H1 (cell line): ENCODE data around the gene FASN. TPM values are rescaled to one million over a fixed set of nuclear protein-coding genes. Genes with fewer than 3 reads are reported as not detected.

Experiments
- CHD2 ChIP-seq: IDR thresholded peaks from 2 replicates; pipeline ENCODE4 v1.6.1; 2012; ENCODE audit warnings: low read length, improper control_type of control experiment
- E2F6 ChIP-seq: IDR thresholded peaks from 2 replicates; pipeline ENCODE4 v1.6.1; 2012; ENCODE audit warnings: inconsistent platforms
- EGR1 ChIP-seq: IDR thresholded peaks from 2 replicates; pipeline ENCODE4 v1.6.1; 2011; ENCODE audit warnings: low read depth, low read length, borderline replicate concordance
- KDM4A ChIP-seq: IDR thresholded peaks from one replicate; pipeline ENCODE4 v1.7.1; 2012; ENCODE audit warnings: low read depth, mild to moderate bottlenecking, moderate library complexity, low read length, inconsistent platforms; ENCODE audit not compliant: severe bottlenecking
- POU5F1 ChIP-seq: IDR thresholded peaks from 2 replicates; pipeline ENCODE4 v1.6.1; 2011; ENCODE audit warnings: low read depth, mild to moderate bottlenecking, low read length, moderate library complexity
- RFX5 ChIP-seq: IDR thresholded peaks from 2 replicates; pipeline ENCODE4 v1.6.1; 2011; ENCODE audit warnings: low read depth, low read length, improper control_type of control experiment, borderline replicate concordance
- TBP ChIP-seq: IDR thresholded peaks from 2 replicates; pipeline ENCODE4 v1.6.1; 2011; ENCODE audit warnings: low read depth, low read length, improper control_type of control experiment
- TCF12 ChIP-seq: IDR thresholded peaks from 2 replicates; pipeline ENCODE4 v1.6.1; 2011; ENCODE audit warnings: low read depth, mild to moderate bottlenecking, low read length
- polyA plus RNA-seq, 7 experiments: library from polyadenylated mRNA; depleted of rRNA in 3 of 7; stranded (reverse) in 5 of 7; unstranded in 2 of 7; fragments of >200 nt in 5 of 7; fragments of 200-250 nt in 2 of 7; gene quantifications; 1 replicate in 5 of 7; 2 replicates in 1 of 7; 4 replicates in 1 of 7; pipeline versions ENCODE4 v1.2.1 to v1.2.3, GENCODE V29; 2011 to 2013; ENCODE audit warnings: missing spikeins in 2 of 7, mixed read lengths in 2 of 7
- total RNA-seq: library from RNA; stranded (reverse); fragmentation: NEBNext Ultra II Directional; extraction: Animal tissue kit (Norgen Biotek cat#: 25700); gene quantifications from 2 replicates; pipeline ENCODE4 v1.2.1, GENCODE V29; 2021

FASN gene
- total and polyA plus RNA-seq, 2 of the 8 experiments (the other 6 are each of a cell fraction or from before 2014, with no cell fraction given): 143 to 561 TPM

GRCh38 chr17:82031303-82031884 is 66.6 kb downstream of the FASN start, which contains the start of gene RAC3 (continued):
- TF ChIP-seq EGR1 (no peak), CHD2 (no peak), RFX5 (no peak), KDM4A (peak; percentile 18), TBP (no peak), POU5F1 (no peak), TCF12 (no peak), E2F6 (no peak)
